GM12875 (cell line): ENCODE data around the gene WNT2B.

ENCODE experiments used
- H3K4me3 ChIP-seq: one replicate; pipeline ENCODE4 v1.5.1; 2011; ENCODE audit warnings: low read depth, low read length, control low read depth
- CTCF ChIP-seq: IDR thresholded peaks from 2 replicates; pipeline ENCODE4 v1.5.1; 2011; ENCODE audit warnings: low read depth, mild to moderate bottlenecking, control low read depth, inconsistent platforms, low read length, moderate library complexity, borderline replicate concordance; ENCODE audit not compliant: insufficient read depth

WNT2B gene

DNA sequence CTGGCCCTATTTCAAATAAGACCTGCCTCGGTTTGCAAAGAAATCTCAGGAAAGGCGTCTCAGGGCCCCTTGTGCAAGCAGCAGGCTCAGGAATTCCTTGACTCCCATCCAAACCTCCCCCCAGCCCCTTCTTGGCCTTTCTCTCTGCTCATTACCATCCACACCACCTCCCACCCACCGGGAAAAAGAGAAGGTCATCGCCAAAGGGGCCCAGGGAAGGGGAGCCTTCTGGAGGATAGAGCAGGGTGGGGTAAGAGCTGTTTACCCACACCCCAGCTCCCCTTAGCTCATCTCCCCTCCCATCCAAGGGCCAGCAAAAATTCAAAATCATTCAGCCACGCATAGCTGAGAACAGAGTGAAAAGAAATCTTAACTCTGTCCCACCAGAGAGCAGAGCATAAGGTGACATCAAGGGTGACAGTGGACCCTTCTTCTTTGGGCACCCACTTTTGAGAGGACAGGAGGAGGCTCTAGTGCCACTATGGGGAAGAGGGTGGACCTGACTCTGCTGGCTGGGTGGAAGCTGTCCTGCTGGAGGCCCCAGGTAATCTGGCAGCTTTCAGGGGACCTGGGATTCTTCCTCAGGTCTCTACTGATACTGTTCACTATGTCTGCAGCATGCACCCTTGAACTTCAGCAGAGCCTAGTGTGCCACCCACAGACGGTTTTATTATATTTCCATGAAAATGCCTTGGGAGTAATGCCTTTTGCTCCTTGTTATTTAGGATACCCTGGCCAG lies 3.9 kb upstream of the WNT2B start:
- no peak overlapping the region for H3K4me3 ChIP-seq
- no peak for TF ChIP-seq CTCF

DNA sequence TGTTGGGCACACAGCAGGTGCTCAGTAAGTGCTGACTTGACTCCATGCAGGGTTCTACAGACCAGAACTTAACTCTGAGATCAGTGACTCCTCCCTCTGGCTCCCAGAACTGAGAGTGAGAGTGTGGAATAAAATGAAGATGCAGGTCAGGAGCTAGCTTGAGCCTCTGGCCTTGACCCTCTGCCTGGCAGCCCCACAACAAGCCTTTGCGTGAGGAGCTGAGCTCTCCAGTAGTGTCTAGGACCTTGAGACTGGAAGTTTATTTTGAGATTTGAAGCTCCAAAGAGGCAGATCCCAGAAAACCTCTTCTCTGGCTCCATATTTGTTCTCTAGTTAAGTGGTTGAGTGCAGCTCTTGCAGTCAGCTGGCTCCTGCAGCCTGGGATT lies 3.4 kb upstream of the WNT2B start:
- no peak for TF ChIP-seq CTCF

DNA sequence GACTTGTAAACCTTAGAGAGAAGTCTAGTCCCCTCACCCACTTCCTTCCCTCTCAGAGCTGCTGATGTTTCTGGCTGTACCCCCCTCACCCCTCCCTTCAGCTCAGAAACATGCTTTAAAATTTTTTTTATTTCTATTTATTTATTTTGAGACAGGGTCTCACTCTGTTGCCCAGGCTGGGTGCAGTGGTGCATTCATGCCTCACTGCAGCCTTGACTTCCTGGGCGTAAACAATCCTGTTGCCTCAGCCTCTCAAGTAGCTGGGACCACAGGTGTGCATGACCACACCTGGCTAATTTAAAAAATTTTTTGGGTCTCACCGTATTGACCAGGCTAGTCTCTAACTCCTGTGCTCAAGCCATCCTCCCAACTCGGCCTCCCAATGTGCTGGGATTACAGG lies 2.9 kb upstream of the WNT2B start:
- no peak overlapping the region for H3K4me3 ChIP-seq
- TF ChIP-seq CTCF: no peak

More for the DNA sequence above, 3.4 kb upstream of the WNT2B start:
- no peak overlapping the region for H3K4me3 ChIP-seq

DNA sequence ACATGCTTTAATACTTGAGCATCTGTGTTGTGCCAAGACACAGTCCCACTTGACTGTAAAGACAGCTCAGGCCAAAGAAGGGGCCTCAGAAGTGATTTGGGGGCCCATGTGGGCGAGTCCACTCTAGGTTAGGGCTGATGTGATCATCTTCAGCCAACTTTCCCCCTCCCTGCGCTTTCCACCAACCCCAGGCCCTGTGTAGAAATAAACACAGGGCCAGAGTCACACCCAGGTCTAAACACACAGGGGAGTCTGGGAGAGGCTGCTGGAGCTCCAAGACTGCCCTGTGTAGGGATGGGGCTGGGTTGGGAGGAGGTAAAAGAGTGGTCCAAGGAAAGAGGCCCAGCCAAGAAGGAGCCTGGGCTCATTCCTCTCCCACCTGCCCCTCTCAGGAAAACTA lies 2.5 kb upstream of the WNT2B start:
- no peak for TF ChIP-seq CTCF
- H3K4me3 ChIP-seq: no peak overlapping the region

DNA sequence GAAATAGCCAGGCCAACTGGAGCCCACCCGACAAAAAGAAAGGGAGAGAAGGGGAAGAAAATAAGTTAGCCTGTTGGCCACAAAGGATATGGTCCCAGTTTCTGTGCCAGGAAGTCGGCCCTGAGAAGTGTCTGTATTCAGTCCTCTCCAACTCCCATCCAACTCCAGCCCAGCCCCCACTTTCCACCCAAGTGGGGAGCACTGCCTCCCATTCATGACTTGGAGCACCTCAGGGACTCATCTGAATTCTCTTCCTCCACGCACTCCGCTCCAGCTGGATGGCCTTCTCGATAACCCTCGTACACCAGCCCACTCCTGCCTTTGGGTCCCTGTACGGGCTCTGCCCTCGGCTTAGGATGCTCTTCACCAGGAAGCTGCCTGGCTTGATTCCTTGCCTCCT lies 2.0 kb upstream of the WNT2B start:
- H3K4me3 ChIP-seq: no peak overlapping the region
- TF ChIP-seq CTCF: no peak

DNA sequence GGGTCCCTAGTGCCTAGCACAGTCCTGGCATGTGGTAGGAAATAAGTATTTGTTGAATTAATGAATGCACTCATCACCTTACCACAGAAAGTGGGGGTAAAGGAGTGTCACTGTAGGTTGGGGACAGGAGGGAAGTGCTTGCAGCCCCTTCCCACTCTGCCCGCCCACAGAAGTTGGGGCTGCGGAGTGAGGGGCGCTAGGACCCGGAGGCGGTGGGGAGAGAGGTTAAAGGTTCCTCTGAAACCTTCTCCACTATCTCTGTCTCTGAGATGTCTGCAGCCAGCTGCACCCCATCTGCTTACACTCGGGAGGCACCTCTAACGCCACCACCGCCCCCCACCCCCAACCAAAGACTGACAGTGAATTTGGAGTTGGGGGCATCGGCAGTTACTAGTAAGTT lies 1.4 kb upstream of the WNT2B start:
- TF ChIP-seq CTCF: no peak
- H3K4me3 ChIP-seq: no peak overlapping the region

GRCh38 chr1:112507921-112508277 lies 866 bp upstream of the WNT2B start:
- peak overlapping the region; percentile 50 for H3K4me3 ChIP-seq
- TF ChIP-seq CTCF: no peak
